H1 (cell line): ENCODE measurements around the gene BRMS1.

Experiments used
- YY1 ChIP-seq: IDR thresholded peaks from 2 replicates; pipeline ENCODE4 v1.6.1; 2011; ENCODE audit warnings: low read depth, mild to moderate bottlenecking, low read length
- TF ChIP-seq, protein P1 (sequence below), 3 experiments: IDR thresholded peaks; 1 replicate in 2 of 3; 2 replicates in 1 of 3; pipeline versions ENCODE4 v1.5.1 to v1.6.1; 2011; ENCODE audit warnings: low read length in 3 of 3, mild to moderate bottlenecking in 3 of 3, inconsistent platforms in 2 of 3, low read depth in 1 of 3, moderate library complexity in 1 of 3; ENCODE audit not compliant: insufficient read depth in 1 of 3; ENCODE audit errors: control extremely low read depth in 1 of 3

DNA sequence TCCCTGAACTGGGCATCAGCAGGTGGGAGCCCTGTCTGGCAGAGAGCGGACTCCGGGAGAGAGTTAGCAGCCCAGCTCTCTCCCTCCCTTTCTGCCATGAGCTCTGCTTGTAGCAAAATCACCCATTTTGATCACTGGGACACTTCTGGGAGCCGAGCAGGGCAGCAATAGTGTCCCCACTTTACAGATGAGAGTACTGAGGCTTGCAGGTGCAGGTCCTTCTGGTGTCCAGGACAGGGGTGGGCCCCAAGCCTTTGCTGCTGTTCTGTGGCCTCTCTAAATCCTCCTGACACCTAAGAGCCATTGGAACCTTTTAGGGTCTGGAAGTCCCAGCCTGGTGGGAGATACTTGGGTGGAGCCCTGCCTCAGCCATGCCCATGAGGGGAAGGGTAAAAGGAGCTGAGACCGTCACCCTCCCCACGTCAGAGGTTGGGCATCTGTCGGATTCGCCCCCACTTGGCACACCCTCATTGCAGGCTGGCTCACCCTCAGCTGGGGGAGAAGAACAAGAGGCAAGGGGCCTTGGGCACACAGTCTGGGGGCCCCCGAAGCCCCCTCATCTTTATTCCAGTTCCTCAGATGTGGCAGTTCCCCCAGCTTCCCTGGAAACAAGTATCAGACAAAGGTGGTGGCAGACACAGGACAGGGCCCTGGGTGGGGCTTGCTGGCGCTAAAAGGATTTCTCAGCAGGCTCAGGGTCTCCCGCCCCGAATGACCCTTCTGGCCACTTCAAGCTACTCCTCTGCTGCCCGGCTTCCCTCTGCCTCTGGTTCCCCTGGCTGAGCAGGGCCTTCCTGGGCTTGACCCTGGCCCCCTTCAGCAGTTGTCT, 13.1 kb downstream of the BRMS1 start:
- TF ChIP-seq, protein P1, sequence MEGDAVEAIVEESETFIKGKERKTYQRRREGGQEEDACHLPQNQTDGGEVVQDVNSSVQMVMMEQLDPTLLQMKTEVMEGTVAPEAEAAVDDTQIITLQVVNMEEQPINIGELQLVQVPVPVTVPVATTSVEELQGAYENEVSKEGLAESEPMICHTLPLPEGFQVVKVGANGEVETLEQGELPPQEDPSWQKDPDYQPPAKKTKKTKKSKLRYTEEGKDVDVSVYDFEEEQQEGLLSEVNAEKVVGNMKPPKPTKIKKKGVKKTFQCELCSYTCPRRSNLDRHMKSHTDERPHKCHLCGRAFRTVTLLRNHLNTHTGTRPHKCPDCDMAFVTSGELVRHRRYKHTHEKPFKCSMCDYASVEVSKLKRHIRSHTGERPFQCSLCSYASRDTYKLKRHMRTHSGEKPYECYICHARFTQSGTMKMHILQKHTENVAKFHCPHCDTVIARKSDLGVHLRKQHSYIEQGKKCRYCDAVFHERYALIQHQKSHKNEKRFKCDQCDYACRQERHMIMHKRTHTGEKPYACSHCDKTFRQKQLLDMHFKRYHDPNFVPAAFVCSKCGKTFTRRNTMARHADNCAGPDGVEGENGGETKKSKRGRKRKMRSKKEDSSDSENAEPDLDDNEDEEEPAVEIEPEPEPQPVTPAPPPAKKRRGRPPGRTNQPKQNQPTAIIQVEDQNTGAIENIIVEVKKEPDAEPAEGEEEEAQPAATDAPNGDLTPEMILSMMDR (IDR thresholded peaks at IDR 0.05; ENCODE audit: control extremely low read depth in 1 of 3, insufficient read depth in 1 of 3, low read depth in 1 of 3, low read length in 3 of 3), result no peak
- TF ChIP-seq YY1, result no peak
